Mesenchymal stem cell (in vitro differentiated cells and primary cell): ENCODE results near the gene CYP1A2.
A peak's percentile ranks its signal among the peaks of the same experiment; 100 is the strongest.
"Not testable (repeated sequence)": the region's sequence is repeated elsewhere in the genome, so short reads cannot be mapped to it uniquely, and the experiment has no call there.

Experiments used
- DNase-seq: peaks from one replicate; pipeline ENCODE4 v3.0.0-alpha.2; 2013
- H2AFZ ChIP-seq: one replicate; pipeline ENCODE4 v1.6.1; 2013; ENCODE audit warnings: low read depth, mild to moderate bottlenecking, control low read depth, inconsistent platforms, low read length, moderate library complexity
- H2AK5ac ChIP-seq: 2 replicates; pipeline ENCODE4 v1.6.1; 2013; ENCODE audit warnings: low read length, moderate library complexity, mild to moderate bottlenecking, inconsistent platforms; ENCODE audit not compliant: severe bottlenecking
- H2BK120ac ChIP-seq: one replicate; pipeline ENCODE4 v1.6.1; 2013; ENCODE audit warnings: low read depth, mild to moderate bottlenecking, inconsistent platforms, low read length, moderate library complexity
- H2BK12ac ChIP-seq, 2 experiments: one replicate each; pipeline ENCODE4 v1.6.1; 2013; ENCODE audit warnings: inconsistent platforms in 2 of 2, low read length in 2 of 2, mild to moderate bottlenecking in 2 of 2, moderate library complexity in 2 of 2, control low read depth in 1 of 2
- H2BK15ac ChIP-seq: one replicate; pipeline ENCODE4 v1.6.1; 2013; ENCODE audit warnings: mild to moderate bottlenecking, low read depth, inconsistent platforms; ENCODE audit not compliant: poor library complexity, severe bottlenecking
- H2BK5ac ChIP-seq: 2 replicates; pipeline ENCODE4 v1.6.1; 2013; ENCODE audit warnings: low read depth, mild to moderate bottlenecking, low read length, control low read depth, inconsistent platforms; ENCODE audit not compliant: poor library complexity, severe bottlenecking
- H3K14ac ChIP-seq, 2 experiments: one replicate each; pipeline ENCODE4 v1.6.1; 2013; ENCODE audit warnings: inconsistent platforms in 2 of 2, low read length in 2 of 2, control low read depth in 1 of 2, mild to moderate bottlenecking in 1 of 2, moderate library complexity in 1 of 2
- H3K18ac ChIP-seq, 2 experiments: one replicate each; pipeline ENCODE4 v1.6.1; 2013; ENCODE audit warnings: inconsistent platforms in 2 of 2, low read length in 2 of 2, control low read depth in 1 of 2, low read depth in 1 of 2, mild to moderate bottlenecking in 1 of 2
- H3K23ac ChIP-seq, 2 experiments: one replicate each; pipeline ENCODE4 v1.6.1; 2013; ENCODE audit warnings: inconsistent platforms in 2 of 2, low read length in 2 of 2, mild to moderate bottlenecking in 2 of 2, moderate library complexity in 2 of 2, control low read depth in 1 of 2
- H3K27ac ChIP-seq: 2 replicates; pipeline ENCODE4 v1.5.1; 2013; ENCODE audit warnings: mild to moderate bottlenecking, moderate library complexity, low read length, control low read depth, inconsistent platforms; ENCODE audit not compliant: poor library complexity, severe bottlenecking
- H3K27me3 ChIP-seq, 2 experiments: 2 replicates each; pipeline versions ENCODE4 v1.6.1 to v1.7.0; 2013; ENCODE audit warnings: low read length in 2 of 2, mild to moderate bottlenecking in 2 of 2, moderate library complexity in 2 of 2, control low read depth in 1 of 2, inconsistent platforms in 1 of 2; ENCODE audit not compliant: control insufficient read depth in 1 of 2, insufficient read depth in 1 of 2
- H3K36me3 ChIP-seq, 2 experiments: 2 replicates each; pipeline versions ENCODE4 v1.6.1 to v1.7.0; 2013; ENCODE audit warnings: low read length in 2 of 2, control low read depth in 1 of 2, inconsistent platforms in 1 of 2, low read depth in 1 of 2, mild to moderate bottlenecking in 1 of 2; ENCODE audit not compliant: insufficient read depth in 2 of 2, control insufficient read depth in 1 of 2
- H3K4ac ChIP-seq, 2 experiments: one replicate each; pipeline ENCODE4 v1.6.1; 2013; ENCODE audit warnings: inconsistent platforms in 2 of 2, low read length in 2 of 2, mild to moderate bottlenecking in 2 of 2, moderate library complexity in 2 of 2, control low read depth in 1 of 2, low read depth in 1 of 2
- H3K4me1 ChIP-seq: 2 replicates; pipeline ENCODE4 v1.6.1; 2013; ENCODE audit warnings: low read depth, low read length, control low read depth; ENCODE audit not compliant: control insufficient read depth, insufficient read depth
- H3K4me2 ChIP-seq: 2 replicates; pipeline ENCODE4 v1.6.1; 2013; ENCODE audit warnings: low read length, mild to moderate bottlenecking, inconsistent platforms; ENCODE audit not compliant: poor library complexity, severe bottlenecking
- H3K4me3 ChIP-seq, 2 experiments: 2 replicates each; pipeline versions ENCODE4 v1.5.1 to v1.7.0; 2013; ENCODE audit warnings: low read length in 2 of 2, mild to moderate bottlenecking in 2 of 2, control low read depth in 1 of 2, low read depth in 1 of 2; ENCODE audit not compliant: insufficient read depth in 1 of 2
- H3K79me1 ChIP-seq: replicated peaks from 2 replicates; pipeline ENCODE4 v1.6.1; 2013; ENCODE audit warnings: mild to moderate bottlenecking, control low read depth, low read length, inconsistent platforms; ENCODE audit not compliant: poor library complexity, severe bottlenecking
- H3K9ac ChIP-seq: 2 replicates; pipeline ENCODE4 v1.7.0; 2013; ENCODE audit warnings: mild to moderate bottlenecking, low read length, moderate library complexity
- H3K9me3 ChIP-seq: 2 replicates; pipeline ENCODE4 v1.7.0; 2013; ENCODE audit warnings: mild to moderate bottlenecking, low read length; ENCODE audit not compliant: control insufficient read depth
- H4K8ac ChIP-seq: one replicate; pipeline ENCODE4 v1.6.1; 2013; ENCODE audit warnings: inconsistent platforms, mild to moderate bottlenecking, low read length, moderate library complexity
- H4K91ac ChIP-seq: one replicate; pipeline ENCODE4 v1.6.1; 2013; ENCODE audit warnings: mild to moderate bottlenecking, low read length, inconsistent platforms
- WGBS: methylation state at CpG from one replicate; pipeline ENCODE4 v1.1.7; 2013; ENCODE audit warnings: mixed read lengths; 5-methylcytosine and 5-hydroxymethylcytosine counted together

The CYP1A2 gene

DNA sequence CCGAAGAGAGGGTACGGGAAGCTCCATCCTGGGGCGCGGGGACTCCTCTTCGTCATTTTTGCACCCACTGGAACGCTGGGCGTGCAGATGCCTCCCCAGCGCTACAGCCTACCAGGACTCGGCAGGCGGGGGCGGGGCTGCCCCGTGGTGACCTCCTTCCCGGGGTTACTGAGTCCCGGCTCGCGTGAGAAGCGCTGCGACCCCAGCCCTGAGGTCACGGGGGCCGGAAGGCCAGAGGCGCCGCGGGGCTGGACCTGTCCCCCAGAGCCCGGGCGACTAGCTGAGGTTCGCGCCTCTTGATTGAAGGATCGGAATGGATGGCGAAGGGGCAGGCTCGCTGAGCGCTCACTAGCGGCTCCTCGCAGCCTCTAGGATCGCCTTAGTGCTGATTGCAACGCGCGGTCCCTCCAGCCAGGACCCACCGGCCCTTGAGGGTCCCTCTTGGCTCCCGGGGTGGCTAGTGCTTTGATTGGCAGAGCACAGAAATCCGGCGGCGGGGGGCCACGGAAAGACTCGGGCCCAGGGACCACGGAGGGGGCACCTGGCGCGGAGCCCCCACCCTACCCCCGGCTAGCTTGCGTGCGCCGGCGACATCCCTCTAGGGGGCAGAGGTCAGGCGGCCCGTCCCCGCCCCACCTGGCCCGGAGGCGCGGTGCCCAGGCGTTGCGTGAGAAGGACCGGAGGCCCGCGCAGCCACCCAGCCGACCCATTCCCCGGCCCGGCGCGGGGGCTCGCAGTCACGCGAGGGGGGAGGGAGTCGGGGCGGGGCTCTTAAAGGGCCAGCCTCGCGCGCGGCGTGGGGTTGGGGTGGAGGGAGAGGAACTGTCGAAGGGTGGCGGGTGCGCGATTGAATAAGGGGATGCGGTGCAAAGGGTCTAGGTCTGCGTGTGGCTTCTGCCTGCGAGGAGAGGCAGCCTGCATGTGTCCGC is 22.5 kb upstream of the CYP1A2 start:
- peaks cover 14% of the 10 kb centered on the region for H3K4me1 ChIP-seq
- DNase-seq, result peak; percentile 60
- H2BK12ac ChIP-seq, result peak overlapping the region in 1 of 2 experiments; percentile 23
- H4K8ac ChIP-seq, result peak overlapping the region; percentile 35
- peak overlapping the region; percentile 30 for H4K91ac ChIP-seq
- H3K9me3 ChIP-seq, result no peaks in the 10 kb centered on the region
- H3K79me1 ChIP-seq, result no peaks in the 10 kb centered on the region
- peaks cover 76 to 82% of the 10 kb centered on the region in 2 experiments for H3K27me3 ChIP-seq
- no peak overlapping the region for H3K27ac ChIP-seq
- H3K4me2 ChIP-seq, result peak overlapping the region; percentile 81
- peak overlapping the region; percentile 74 for H2AFZ ChIP-seq
- peak overlapping the region in 1 of 2 experiments; percentile 13 for H3K14ac ChIP-seq
- no peak overlapping the region for H2BK120ac ChIP-seq
- H3K36me3 ChIP-seq, result peaks cover 0 to 3% of the 10 kb centered on the region in 2 experiments
- peak overlapping the region; percentile 49 for H2BK15ac ChIP-seq
- H3K9ac ChIP-seq, result peak overlapping the region; percentile 32
- WGBS, result 3% methylated on average over 76 of the region's 86 CpGs
- H2AK5ac ChIP-seq, result no peak overlapping the region
- H3K18ac ChIP-seq, result peak overlapping the region; percentile 22 to 27
- H3K23ac ChIP-seq, result no peak overlapping the region
- H2BK5ac ChIP-seq, result no peak overlapping the region
- no peak overlapping the region for H3K4ac ChIP-seq
- H3K4me3 ChIP-seq, result peak overlapping the region; percentile 45 to 73

DNA sequence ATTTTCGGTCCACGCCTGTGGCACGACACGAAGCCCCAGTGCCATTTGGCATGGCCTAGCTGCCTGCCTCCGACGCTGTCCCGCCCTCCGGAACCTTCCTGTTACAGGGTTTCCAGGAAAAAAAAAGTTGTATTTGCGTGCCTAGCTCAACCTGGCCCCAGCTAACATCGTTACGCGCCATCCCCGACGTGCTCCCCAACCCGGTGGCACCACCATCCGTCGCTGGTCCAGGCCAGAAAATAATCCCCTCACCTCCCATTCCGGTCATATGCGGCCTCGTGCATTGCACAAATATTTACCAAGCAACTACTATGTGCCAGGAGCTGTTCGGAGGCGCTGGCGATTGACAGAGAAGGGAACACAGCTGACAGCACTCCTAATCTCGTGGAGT is 21.9 kb upstream of the CYP1A2 start:
- Histone ChIP-seq H3K23ac (no peak overlapping the region), H3K79me1 (no peaks in the 10 kb centered on the region), H2BK15ac (peak overlapping the region; percentile 49), H3K9ac (no peak overlapping the region), H3K27me3 (peaks cover 75 to 82% of the 10 kb centered on the region in 2 experiments), H2AK5ac (no peak overlapping the region), H3K27ac (no peak overlapping the region), H2BK12ac (peak overlapping the region in 1 of 2 experiments; percentile 23), H4K91ac (peak overlapping the region; percentile 6), H3K36me3 (no peaks in the 10 kb centered on the region), H3K14ac (peak overlapping the region in 1 of 2 experiments; percentile 13), H3K4ac (no peak overlapping the region), H2BK5ac (no peak overlapping the region), H3K9me3 (no peaks in the 10 kb centered on the region), H3K4me1 (peaks cover 14% of the 10 kb centered on the region), H3K18ac (peak overlapping the region in 1 of 2 experiments; percentile 22), H3K4me3 (peak overlapping the region in 1 of 2 experiments; percentile 73), H4K8ac (peak overlapping the region; percentile 35), H2BK120ac (no peak overlapping the region), H3K4me2 (peak overlapping the region; percentile 81), H2AFZ (no peak overlapping the region)
- no peak for DNase-seq
- WGBS, result 86% methylated on average over 24 of the region's 24 CpGs

DNA sequence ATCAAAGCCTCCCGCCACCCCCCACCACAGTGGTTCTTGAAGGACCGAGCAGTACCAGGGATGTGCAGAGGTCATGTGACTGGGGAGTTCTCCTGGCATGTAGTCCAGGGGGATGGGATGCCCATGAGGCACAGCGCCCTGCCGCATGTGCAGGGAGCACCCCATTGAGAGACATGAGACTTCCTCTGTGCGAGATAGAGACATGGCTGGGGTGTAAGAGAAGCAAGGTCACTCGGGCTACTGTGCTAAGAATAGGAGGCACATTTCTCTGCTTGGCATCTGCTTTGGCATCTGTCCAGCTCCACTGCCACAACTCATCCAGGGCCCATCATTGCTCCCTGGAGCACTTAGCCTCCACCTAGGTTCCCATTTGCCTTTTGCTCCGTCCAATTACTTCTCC is 20.9 kb upstream of the CYP1A2 start:
- peaks cover 14% of the 10 kb centered on the region for H3K4me1 ChIP-seq
- H4K91ac ChIP-seq, result no peak overlapping the region
- no peak overlapping the region for H3K4ac ChIP-seq
- H3K4me2 ChIP-seq, result no peak overlapping the region
- peak overlapping the region in 1 of 2 experiments; percentile 22 for H3K14ac ChIP-seq
- H3K27me3 ChIP-seq, result peaks cover 70 to 82% of the 10 kb centered on the region in 2 experiments
- no peaks in the 10 kb centered on the region for H3K9me3 ChIP-seq
- H2BK5ac ChIP-seq, result no peak overlapping the region
- H3K79me1 ChIP-seq, result no peaks in the 10 kb centered on the region
- H3K23ac ChIP-seq, result no peak overlapping the region
- no peak overlapping the region for H4K8ac ChIP-seq
- H2BK120ac ChIP-seq, result no peak overlapping the region
- H3K27ac ChIP-seq, result no peak overlapping the region
- H3K9ac ChIP-seq, result no peak overlapping the region
- no peak overlapping the region for H2BK15ac ChIP-seq
- peak overlapping the region in 1 of 2 experiments; percentile 65 for H3K18ac ChIP-seq
- H2AFZ ChIP-seq, result no peak overlapping the region
- no peak overlapping the region for H2AK5ac ChIP-seq
- H2BK12ac ChIP-seq, result peak overlapping the region in 1 of 2 experiments; percentile 71
- 96% methylated on average over 6 of the region's 7 CpGs for WGBS
- no peak overlapping the region for H3K4me3 ChIP-seq
- no peak for DNase-seq
- H3K36me3 ChIP-seq, result no peaks in the 10 kb centered on the region

- 100% methylated on average over 7 of the region's 30 CpGs for WGBS
- H2BK15ac ChIP-seq, H3K18ac ChIP-seq: not testable (repeated sequence)
Observed at GRCh38 chr15:74728699-74729098, 19.9 kb upstream of the CYP1A2 start.

More at GRCh38 chr15:74728699-74729098, 19.9 kb upstream of the CYP1A2 start:
- not testable (repeated sequence) for H2BK5ac ChIP-seq, H2BK12ac ChIP-seq, H2AK5ac ChIP-seq, H3K79me1 ChIP-seq, H3K4me3 ChIP-seq, H2AFZ ChIP-seq, H3K23ac ChIP-seq, H4K8ac ChIP-seq, H3K9me3 ChIP-seq, H3K4me2 ChIP-seq, H3K36me3 ChIP-seq, H4K91ac ChIP-seq, H3K4ac ChIP-seq, H3K9ac ChIP-seq, H3K27ac ChIP-seq, H2BK120ac ChIP-seq, DNase-seq, H3K14ac ChIP-seq
- Histone ChIP-seq H3K4me1 (peaks cover 14% of the 10 kb centered on the region), H3K27me3 (peaks cover 68 to 82% of the 10 kb centered on the region in 2 experiments)
